PFSK-1 (cell line): Measurements from ENCODE around the gene GPR148.

ENCODE experiments used
- POLR2AphosphoS5 ChIP-seq: IDR thresholded peaks from 2 replicates; pipeline ENCODE4 v1.6.1; 2012; ENCODE audit warnings: low read depth, mild to moderate bottlenecking, control low read depth, low read length, moderate library complexity
- REST ChIP-seq, 2 experiments: IDR thresholded peaks; 2 replicates each; pipeline versions ENCODE4 v1.6.1 to v1.8.0; 2011 to 2012; ENCODE audit warnings: low read depth in 2 of 2, low read length in 2 of 2, control low read depth in 1 of 2, inconsistent platforms in 1 of 2, mild to moderate bottlenecking in 1 of 2, moderate library complexity in 1 of 2; ENCODE audit not compliant: insufficient read depth in 1 of 2

- no peak for TF ChIP-seq POLR2AphosphoS5
- no peak for TF ChIP-seq REST (IDR thresholded peaks at IDR 0.05; ENCODE audit: insufficient read depth in 1 of 2, low read depth in 2 of 2, low read length in 2 of 2)
Observed at GRCh38 chr2:130736487-130736886, 7.6 kb downstream of the GPR148 start.
